GM13976 (cell line): ENCODE results near the gene ZNG1B.
"Not testable (repeated sequence)": the region's sequence is repeated elsewhere in the genome, so short reads cannot be mapped to it uniquely, and the experiment has no call there.

Experiments used
- DNase-seq: peaks from one replicate; pipeline ENCODE4 v3.0.0; 2012; ENCODE audit warnings: low spot score
- CTCF ChIP-seq: IDR thresholded peaks from 2 replicates; pipeline ENCODE4 v1.5.1; 2012; ENCODE audit warnings: borderline replicate concordance, mild to moderate bottlenecking; ENCODE audit not compliant: insufficient read depth; ENCODE audit errors: extremely low read depth, missing control alignments, control extremely low read depth
- in situ Hi-C: fragments of 300-500 bp; cut with MboI; formaldehyde crosslinking; loops from one replicate; pipeline ENCODE4 v1.12.0; 2022; ENCODE audit warnings: low sequenced_read_pairs, mixed read lengths, inconsistent platforms; ENCODE audit not compliant: unreplicated experiment

Gene ZNG1B

GRCh38 chr2:113437508-113438465 lies at the start of gene ZNG1B:
Gene ZNG1B (plus strand): TSS chr2:113437691. CDS start chr2:113437869, 178 bp downstream.
- in situ Hi-C loops, DNase-seq: not testable (repeated sequence)

- peak; percentile 77 for DNase-seq
- in situ Hi-C loops, result no loop called here
- peak; percentile 73 for TF ChIP-seq CTCF
Measured at GRCh38 chr2:113390124-113390849, 47.2 kb upstream of the ZNG1B start.

- in situ Hi-C loops, result no loop called here
- no peak for DNase-seq
- TF ChIP-seq CTCF, result no peak
Measured at GRCh38 chr2:113391073-113391472, 46.4 kb upstream of the ZNG1B start.

DNA sequence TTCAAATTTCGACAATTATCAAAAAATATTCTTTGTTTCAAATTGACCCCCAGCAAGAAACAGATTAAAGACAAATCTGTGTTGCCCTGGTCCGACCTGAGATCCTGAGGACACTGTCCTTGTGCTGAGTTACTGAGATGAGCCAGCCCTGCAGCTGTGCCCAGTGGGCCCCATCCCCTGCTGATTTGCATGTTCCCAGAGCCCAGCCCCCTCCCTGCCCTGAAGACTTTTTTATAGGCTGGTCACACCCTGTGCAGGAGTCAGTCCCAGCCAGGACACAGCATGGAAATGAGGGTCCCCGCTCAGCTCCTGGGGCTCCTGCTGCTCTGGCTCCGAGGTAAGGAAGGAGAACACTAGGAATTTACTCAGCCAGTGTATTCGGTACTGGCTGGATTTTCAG lies 31.4 kb upstream of the ZNG1B start:
- no peak for DNase-seq
- no peak for TF ChIP-seq CTCF
- in situ Hi-C loops, result no loop called here

- in situ Hi-C loops, result no loop called here
Measured at GRCh38 chr2:113407446-113408099, 29.9 kb upstream of the ZNG1B start.

DNA sequence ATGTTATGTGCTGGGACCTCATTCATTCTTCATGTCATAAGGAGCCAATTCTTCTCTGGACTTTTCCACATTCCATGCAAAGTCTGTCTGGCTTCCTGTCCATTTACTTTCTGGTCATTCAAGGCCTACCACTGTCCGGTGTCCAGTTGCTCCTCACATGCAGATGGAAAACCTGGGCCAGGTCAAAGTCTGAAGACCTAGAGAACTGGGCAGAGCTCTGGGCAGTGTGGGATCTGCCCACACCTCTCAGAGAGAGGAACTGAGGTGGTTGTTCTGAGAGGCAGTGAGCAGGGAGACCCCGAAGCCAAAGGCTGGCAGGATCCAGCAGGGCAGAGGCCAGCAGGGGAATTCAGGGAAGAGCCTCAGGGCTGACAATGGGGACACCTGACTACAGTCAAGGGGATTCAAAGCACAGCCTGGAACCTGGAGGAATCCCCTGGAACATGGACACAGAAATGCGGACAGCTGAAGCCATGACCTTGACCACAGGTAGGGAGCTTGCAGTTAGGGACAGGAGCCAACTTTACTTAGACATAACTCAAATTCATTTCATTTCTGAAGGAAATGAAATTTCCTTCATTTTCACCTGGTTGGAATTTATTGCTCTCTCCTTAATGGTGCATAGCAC lies 25.7 kb upstream of the ZNG1B start:
- DNase-seq, in situ Hi-C loops: not testable (repeated sequence)

More at GRCh38 chr2:113407446-113408099, 29.9 kb upstream of the ZNG1B start:
- no peak for TF ChIP-seq CTCF
- DNase-seq, result no peak

- DNase-seq, in situ Hi-C loops: not testable (repeated sequence)
Measured at GRCh38 chr2:113412774-113413173, 24.7 kb upstream of the ZNG1B start.

- DNase-seq, in situ Hi-C loops: not testable (repeated sequence)
Measured at GRCh38 chr2:113431773-113432172, 5.7 kb upstream of the ZNG1B start.

DNA sequence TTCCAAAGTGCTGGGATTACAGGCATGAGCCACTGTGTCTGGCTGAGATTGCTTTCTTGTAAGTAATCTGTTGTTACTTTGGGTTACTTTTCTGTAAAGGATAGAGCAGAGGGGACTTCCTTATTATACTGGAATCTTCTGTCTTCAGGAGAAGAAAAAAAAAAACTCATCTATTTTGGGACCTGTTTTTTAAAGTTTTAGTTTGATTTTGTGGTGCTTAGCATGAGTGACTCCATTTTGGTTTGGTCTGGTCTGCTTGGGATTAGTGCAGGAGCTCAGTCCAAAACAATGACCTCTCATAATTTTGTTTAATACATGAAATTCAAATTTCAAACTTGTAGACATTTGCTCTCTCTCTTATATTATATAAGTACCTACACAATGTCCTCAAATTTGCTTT lies 4.0 kb upstream of the ZNG1B start:
- in situ Hi-C loops, DNase-seq: not testable (repeated sequence)

GRCh38 chr2:113465770-113466169 lies 28.3 kb downstream of the ZNG1B start:
- DNase-seq, in situ Hi-C loops: not testable (repeated sequence)

- in situ Hi-C loops, DNase-seq: not testable (repeated sequence)
Measured at GRCh38 chr2:113476688-113477368, 39.3 kb downstream of the ZNG1B start.

GRCh38 chr2:113496527-113496926 lies 59.0 kb downstream of the ZNG1B start:
- DNase-seq, in situ Hi-C loops: not testable (repeated sequence)
